SK-N-SH (cell line): Measurements from ENCODE around the gene RNF212.

Experiments
- CHD2 ChIP-seq: fragments of 150-350 bp; IDR thresholded peaks from 2 replicates; pipeline ENCODE4 v1.6.1; 2018; ENCODE audit warnings: low read length; ENCODE audit not compliant: partially characterized antibody
- ELF1 ChIP-seq: IDR thresholded peaks from 2 replicates; pipeline ENCODE4 v1.4.0; 2012
- EP300 ChIP-seq, 2 experiments: IDR thresholded peaks; 2 replicates each; pipeline versions ENCODE4 v1.4.0 to v1.6.1; 2012; ENCODE audit warnings: borderline replicate concordance in 1 of 2, low read depth in 1 of 2, low read length in 1 of 2
- GABPA ChIP-seq: IDR thresholded peaks from 2 replicates; pipeline ENCODE4 v1.4.0; 2012; ENCODE audit warnings: low read depth, mild to moderate bottlenecking
- JUND ChIP-seq: IDR thresholded peaks from 2 replicates; pipeline ENCODE4 v1.4.0; 2012
- MAX ChIP-seq: IDR thresholded peaks from 2 replicates; pipeline ENCODE4 v1.4.0; 2012; ENCODE audit warnings: low read depth
- POLR2AphosphoS5 ChIP-seq: IDR thresholded peaks from 2 replicates; pipeline ENCODE4 v1.6.1; 2012; ENCODE audit warnings: low read depth, low read length
- RAD21 ChIP-seq: IDR thresholded peaks from 2 replicates; pipeline ENCODE4 v1.6.1; 2012; ENCODE audit warnings: mild to moderate bottlenecking, low read length
- RCOR1 ChIP-seq: fragments of 150-350 bp; IDR thresholded peaks from 2 replicates; pipeline ENCODE4 v1.6.1; 2017; ENCODE audit warnings: antibody characterized with exemption, low read length
- TAF1 ChIP-seq: IDR thresholded peaks from 2 replicates; pipeline ENCODE4 v1.6.1; 2012; ENCODE audit warnings: low read depth, mild to moderate bottlenecking, low read length, moderate library complexity, borderline replicate concordance
- TF ChIP-seq, protein P1 (sequence below): fragments of 200-600 bp; sonication (generic); IDR thresholded peaks from 2 replicates; pipeline ENCODE4 v1.6.1; 2017; ENCODE audit warnings: antibody characterized with exemption, mild to moderate bottlenecking, moderate library complexity
- TF ChIP-seq, protein P2 (sequence below): IDR thresholded peaks from 2 replicates; pipeline ENCODE4; 2012

GRCh38 chr4:1090465-1091440, 22.6 kb downstream of the RNF212 start:
- TF ChIP-seq MAX, result no peak
- TF ChIP-seq, protein P1, sequence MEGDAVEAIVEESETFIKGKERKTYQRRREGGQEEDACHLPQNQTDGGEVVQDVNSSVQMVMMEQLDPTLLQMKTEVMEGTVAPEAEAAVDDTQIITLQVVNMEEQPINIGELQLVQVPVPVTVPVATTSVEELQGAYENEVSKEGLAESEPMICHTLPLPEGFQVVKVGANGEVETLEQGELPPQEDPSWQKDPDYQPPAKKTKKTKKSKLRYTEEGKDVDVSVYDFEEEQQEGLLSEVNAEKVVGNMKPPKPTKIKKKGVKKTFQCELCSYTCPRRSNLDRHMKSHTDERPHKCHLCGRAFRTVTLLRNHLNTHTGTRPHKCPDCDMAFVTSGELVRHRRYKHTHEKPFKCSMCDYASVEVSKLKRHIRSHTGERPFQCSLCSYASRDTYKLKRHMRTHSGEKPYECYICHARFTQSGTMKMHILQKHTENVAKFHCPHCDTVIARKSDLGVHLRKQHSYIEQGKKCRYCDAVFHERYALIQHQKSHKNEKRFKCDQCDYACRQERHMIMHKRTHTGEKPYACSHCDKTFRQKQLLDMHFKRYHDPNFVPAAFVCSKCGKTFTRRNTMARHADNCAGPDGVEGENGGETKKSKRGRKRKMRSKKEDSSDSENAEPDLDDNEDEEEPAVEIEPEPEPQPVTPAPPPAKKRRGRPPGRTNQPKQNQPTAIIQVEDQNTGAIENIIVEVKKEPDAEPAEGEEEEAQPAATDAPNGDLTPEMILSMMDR, result no peak
- no peak for TF ChIP-seq JUND
- TF ChIP-seq GABPA, result no peak
- TF ChIP-seq, protein P2, sequence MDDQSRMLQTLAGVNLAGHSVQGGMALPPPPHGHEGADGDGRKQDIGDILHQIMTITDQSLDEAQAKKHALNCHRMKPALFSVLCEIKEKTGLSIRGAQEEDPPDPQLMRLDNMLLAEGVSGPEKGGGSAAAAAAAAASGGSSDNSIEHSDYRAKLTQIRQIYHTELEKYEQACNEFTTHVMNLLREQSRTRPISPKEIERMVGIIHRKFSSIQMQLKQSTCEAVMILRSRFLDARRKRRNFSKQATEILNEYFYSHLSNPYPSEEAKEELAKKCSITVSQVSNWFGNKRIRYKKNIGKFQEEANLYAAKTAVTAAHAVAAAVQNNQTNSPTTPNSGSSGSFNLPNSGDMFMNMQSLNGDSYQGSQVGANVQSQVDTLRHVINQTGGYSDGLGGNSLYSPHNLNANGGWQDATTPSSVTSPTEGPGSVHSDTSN, result no peak
- no peak for TF ChIP-seq POLR2AphosphoS5
- TF ChIP-seq CHD2, result no peak
- TF ChIP-seq TAF1, result no peak
- no peak for TF ChIP-seq EP300 (IDR thresholded peaks at IDR 0.05; ENCODE audit: borderline replicate concordance in 1 of 2, low read depth in 1 of 2, low read length in 1 of 2)
- no peak for TF ChIP-seq RCOR1
- no peak for TF ChIP-seq RAD21
- TF ChIP-seq ELF1, result no peak
